Right forelimb (tissue), 1 donor: Measurements from ENCODE around the gene SMPD3.

Source experiments
- DNase-seq: peaks from one replicate; pipeline ENCODE4 v3.0.0-alpha.2; 2018

The SMPD3 gene

DNA sequence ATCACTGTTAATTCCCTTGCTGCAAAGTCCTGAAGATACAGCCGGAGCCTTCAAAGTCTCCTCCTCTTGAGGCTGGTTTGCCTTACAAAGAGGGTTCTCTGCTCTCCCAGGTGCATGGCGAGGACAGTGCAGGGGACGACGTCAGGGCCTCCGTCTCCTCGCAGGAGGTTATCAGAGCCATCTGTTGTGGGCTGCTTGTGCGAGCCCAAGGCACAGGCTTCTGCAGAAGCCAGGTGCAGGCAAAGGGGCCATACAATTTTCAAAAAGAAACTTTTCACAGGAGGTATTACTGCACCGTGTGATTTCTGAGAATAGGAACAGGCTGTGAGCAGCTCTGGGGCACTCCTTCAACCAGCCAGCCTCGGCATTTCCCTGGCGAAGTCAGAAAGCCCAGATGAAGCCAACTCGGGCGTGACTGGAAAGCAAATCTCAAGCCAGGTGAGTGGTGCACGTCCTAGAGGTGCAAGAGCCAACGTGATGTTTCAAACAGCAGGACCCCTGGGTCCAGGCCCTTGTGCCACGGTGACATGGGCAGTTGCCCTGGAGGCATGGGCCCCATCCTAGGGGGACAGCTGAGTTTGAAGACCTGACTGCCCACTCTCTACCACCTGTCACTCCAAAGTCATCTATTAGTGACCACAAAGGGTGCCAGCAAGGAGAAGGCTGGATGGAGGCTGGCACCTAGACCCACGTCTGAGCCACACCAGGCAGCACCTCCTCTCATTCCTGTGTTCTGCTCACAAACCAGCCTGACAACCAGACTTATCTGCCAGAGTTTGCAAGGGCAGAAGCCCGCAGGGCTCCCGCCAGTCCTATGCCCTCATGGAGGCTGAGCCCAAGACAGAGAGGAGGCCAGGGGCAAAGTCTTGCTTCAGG is 68.6 kb downstream of the SMPD3 start:
- no peak for DNase-seq

DNA sequence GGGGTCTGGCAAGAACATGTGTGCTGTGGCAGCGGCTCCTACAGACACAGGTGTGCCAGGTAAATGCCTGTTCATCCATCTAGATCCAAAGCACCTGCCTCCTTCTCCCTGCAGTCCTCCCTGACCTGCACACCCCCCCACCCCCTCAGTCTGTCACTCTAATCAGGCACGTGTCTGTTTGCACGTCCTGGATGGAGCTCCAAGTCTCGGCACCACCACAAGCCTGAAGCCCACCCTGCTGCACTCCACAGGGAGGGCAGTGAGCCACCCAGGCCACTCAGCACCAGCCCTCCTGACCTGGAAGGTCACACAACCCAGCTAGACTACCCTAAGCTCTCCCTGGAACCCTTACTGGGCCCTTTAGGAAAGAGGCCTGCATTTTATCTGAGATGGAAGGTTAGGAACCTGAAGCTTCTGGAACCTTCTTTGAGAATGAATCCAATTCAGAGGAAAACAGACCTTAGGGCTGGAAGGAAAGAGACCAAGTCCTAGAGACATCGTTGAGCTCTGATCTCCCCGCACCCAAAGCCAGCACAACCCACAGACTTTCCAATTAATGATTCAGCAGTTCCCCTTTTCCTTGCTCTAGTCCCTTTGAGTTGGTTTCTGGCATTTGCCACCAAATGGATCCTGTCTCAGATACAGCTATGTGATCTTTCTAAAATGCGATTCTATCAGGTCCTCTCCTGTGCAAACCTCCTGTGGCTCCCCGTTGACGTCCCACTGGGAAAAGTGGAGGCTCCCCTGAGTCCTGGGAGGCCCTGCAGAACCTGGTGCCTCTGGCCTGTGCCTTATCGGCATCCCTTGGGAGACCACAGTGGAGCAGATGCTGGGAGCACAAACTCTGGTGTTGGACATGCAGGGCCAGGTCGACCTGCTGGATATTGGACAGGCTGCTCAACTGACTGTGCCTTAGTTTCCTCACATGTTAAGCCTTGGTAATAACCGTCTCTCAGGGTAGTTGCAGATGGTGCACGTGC is 69.6 kb downstream of the SMPD3 start:
- no peak for DNase-seq

DNA sequence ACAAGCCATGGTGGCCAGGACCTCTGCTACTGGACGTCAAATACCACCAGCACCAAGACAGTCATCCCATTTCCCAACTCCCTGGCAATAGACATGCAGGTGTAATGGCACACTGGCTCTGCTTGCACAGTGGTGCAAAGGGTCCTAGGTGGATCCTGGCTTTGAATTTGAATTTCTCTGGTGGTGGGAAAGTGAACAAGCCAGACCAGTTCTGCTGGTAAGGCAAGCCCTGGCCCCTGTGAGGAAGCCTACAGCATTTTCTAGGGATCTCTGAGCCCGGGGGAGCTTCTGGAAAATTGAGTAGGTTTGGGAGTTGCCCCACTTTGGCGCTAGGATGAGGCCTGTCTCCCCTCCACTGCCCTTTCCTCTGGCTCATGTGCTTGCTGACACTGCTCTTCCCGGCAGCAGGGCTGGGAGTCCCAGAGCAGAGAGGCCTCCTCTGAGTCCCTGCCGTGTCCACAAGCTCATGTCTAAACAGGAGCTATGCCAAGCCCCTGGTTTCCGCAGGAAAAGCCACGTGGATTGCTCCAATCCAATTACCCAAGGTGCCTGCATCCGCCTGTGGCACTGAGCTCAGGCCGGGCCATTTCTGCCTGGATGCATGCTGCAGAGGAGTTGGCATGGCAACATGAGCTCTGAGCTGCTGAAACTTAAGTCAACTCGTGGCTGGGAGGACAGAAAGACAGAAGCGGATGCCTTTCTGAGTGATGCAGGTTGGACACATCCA is 70.5 kb downstream of the SMPD3 start:
- no peak for DNase-seq

DNA sequence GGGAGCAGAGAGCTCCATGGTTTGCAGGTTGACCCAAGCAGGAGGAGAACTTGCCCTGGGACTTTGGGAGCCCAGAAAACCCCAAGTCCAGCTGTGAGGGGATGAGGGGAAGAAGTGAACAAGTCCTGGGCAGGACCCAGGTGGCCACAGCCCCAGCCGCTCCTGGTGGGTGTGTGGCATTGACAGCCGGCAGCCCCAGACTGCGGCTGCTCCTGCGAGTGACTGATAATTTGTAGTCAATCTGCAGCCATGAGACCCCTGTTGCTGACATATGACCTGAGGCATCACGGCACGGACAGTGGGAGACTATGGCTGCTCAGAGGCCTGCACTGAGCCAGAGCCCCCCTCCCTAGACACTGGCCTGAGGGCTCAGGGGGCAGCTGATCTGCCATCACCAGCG is 71.1 kb downstream of the SMPD3 start:
- DNase-seq: no peak

DNA sequence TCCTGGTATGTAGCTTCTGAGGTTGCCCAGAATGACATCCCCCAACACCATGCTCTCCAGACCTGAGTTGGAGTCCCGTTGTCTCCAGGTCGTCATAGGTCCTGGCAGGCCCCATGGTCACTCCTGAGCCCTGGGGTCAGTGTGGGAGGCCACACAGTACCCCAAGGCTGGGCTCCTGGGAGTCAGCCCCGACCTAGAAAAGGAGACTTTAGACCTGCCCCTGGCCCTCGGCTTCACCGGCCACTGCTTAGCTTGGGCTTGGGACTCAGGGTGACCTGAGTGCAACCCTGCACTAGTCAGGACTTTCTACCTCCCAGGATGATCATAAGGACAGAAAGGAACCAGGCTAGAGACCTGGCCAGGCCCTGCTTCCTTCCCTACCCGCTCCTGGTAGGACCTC is 71.7 kb downstream of the SMPD3 start:
- no peak for DNase-seq

DNA sequence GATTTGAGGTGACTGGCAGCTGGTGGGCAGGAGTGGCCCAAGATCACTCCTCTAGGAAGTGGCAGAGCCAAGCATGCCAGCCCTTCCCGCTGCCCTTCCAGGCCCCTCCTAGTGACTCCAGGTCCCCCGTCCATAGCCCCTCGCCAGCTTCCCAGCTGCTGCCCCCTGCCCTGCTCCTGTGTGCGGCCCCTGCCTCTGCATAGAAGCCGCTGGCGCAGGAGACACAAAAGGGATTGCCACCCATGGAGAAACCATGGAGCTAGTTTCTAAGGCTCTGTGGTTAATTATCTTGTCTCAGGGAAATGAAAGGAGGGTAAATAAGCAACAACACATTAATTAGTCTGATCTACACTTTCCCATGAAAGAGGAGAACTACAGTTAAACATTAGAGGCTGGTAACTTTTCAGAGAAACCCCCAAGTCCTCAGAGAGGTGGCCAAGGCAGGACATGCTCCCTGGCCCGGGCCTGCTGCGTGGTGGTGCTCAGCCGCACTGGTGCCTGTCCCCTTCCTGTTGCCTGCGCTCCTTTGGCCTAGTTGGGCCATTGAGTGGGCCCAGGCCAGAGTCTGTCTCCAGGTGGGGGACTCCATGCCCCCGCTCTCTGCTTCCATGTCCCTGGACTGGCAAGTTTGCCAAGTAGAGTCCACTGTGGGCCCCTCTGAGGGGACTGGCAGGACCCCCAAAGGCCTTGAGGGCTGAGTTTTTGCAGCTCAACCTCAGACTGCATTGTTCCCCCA is 72.3 kb downstream of the SMPD3 start:
- no peak for DNase-seq

DNA sequence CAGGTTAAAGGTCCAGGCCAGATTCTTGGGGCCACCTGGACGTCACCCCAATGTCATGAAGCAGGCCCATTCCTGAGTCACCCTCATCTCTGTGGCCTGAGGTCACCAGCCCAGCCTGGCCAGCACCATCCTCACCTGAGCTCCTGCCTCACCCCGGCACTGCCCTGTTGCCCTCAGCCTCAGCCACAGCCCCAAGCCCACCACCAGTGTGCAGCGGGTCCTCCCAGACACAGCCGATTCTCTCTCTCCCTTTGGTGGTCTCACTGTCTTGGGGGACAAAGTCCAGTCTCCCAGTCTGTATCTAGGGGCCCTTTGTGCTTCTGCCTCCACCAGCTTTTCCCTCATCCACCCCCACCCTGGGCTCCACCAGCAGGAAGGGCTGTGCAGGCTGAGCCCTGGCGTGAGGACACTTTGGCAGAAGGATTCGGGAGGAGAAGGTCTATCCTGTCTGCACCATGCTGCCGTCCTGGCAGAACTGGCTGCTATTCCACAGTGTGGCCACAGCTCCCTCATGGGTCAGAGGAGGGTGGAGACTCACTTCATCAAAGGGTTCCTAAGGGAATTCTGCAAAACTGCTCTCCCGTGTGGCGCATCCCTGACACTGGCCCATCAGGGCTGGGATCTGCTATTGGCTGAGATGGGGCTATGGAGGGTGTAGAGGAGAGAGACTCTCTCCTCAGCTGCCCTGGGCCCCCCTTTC is 73.2 kb downstream of the SMPD3 start:
- no peak for DNase-seq

DNA sequence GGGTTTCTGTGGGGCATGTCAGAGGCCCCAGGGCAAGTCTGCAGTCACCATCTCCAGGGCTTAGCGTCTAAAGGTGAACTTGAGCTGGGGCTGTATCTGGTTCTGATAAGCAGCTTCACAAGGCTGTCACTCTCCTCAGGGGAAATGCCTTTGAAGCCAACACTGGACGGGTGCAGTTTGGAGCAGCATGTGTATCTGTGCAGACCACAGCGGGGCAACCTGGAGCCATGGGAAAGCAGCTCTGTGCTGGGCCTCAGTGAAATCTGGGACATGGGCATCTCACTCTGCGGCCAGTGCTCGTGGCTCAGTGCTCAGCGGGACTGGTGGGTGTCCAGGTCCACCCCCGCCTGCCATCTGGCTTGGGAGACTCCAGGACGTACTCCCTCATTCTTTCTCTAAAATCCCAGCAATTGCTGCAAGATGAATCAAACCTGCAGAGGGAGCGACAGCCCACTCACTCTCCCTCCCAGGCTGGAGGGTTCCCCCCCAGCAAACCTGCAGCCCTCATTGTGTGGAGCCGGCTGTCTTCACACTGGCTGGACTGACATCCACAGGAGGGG is 74.0 kb downstream of the SMPD3 start:
- DNase-seq: no peak

DNA sequence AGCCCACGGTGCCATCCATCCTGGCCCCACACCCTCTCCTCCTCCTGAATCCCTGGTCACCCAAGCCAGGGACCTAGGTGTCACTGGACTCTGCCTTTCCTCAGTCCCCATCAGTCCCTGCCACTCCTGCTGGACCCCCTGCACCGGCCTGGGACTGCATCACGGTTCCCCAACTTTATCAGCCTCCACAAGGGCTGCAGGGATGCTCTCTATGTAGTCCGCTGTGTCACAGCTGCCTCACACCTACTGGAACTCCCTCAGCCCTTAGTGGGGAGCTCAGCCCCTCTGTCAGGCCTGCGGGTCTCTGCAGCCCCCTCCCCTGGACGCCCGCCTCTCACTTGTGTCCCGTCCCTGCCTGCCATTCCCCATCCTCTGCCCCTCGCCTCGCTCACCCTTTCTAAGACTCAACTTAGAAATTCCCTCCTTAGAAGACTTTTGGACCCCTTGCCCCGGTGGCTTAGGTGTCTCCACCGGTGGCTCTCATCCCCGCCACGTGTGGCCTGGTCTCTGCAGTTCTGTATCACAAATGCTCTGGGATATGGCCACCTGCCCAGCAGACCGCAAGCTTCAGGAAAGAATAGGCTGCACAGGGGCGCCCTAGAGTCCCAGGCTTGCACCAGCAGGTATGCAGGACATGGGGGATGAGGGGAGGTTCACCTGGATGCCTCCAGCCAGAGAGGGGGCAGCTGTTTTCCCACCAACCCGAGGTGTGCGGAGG is 74.6 kb downstream of the SMPD3 start:
- DNase-seq: no peak

DNA sequence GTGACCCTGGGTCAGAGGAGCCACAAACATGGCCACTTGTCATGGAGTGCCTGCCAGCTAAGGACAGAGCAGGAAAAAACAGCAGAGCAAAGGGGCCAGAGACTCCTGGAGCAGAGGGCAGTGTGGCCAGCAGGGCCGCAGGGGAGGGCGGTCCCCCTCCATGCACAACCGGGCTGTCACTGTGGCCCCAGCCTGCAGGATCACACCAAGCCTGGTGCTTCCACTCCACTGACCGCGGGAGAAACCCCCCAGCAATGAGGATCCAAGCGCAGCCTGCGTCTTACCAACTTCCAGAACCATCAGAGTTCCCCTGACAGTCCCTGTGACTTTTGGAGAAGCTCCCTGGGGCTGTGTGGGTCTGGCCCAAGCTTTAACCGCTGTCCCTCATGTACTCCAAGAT is 75.5 kb downstream of the SMPD3 start:
- no peak for DNase-seq

DNA sequence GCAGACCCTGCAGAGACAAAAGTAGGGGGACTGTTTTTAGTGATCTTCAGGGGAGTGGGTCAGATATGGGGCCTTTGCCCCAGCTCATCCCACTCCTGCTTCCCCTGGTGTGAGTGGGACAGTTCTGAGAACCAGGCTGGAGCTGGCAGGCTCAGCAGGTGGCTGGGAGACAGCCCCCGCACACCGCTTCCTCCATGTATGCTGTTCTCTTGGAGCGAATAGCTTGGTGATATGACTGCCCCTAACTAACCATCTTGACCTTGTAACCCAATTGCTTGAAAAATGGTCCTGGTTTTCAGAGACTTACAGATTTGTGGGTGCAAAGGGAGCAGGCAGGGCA is 76.0 kb downstream of the SMPD3 start:
- DNase-seq: no peak

DNA sequence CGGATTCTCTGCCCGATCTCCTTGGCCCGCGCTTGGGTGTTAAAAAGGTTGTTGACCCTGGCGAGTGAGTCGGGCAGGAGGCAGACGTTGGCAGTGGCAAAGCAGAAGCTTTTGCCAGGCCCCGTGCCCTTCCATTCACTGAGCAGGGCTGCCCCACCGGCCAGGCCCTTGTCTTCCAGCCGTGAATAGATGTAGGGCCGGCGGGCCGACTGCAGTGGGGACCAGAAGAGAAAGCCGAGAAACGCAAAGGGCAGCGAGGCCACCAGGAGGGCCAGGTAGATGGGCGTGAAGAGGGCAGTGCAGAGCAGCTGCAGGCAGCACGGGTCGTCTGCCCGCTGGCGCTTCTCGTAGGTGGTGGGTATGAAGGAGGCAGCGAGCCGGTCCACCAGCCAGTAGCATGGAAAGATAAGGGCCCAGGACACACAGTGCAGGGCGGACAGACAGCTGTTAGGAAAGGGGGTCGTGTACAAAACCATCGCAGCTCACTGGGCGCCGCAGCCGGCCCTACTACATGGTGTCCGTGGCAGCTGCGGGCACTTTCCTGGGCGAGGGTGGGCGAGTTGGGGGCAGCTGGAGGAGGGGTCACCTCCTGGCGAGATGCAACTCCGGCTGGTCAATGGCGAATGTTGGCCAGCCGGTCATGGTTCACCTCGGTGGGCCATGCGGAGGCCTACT is 76.5 kb downstream of the SMPD3 start:
- no peak for DNase-seq

DNA sequence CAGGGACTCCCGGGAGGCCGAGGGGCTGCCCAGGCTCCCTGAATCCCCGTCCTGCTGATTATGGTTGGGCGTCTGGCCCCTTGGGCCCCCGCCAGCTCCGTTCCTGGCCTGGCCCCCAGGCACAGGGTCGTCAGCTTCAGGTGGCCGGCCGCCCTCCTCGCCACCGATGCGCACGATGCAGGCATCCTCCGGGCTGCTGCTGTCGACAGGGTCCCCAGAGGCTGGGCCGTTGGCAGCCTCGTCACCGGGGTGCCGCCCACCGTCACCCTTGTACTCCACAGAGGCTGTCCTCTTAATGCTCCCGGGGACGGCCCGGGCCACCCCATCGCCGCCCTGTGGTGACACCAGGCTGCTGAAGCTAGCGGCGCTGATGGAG is 77.0 kb downstream of the SMPD3 start:
- DNase-seq: no peak

DNA sequence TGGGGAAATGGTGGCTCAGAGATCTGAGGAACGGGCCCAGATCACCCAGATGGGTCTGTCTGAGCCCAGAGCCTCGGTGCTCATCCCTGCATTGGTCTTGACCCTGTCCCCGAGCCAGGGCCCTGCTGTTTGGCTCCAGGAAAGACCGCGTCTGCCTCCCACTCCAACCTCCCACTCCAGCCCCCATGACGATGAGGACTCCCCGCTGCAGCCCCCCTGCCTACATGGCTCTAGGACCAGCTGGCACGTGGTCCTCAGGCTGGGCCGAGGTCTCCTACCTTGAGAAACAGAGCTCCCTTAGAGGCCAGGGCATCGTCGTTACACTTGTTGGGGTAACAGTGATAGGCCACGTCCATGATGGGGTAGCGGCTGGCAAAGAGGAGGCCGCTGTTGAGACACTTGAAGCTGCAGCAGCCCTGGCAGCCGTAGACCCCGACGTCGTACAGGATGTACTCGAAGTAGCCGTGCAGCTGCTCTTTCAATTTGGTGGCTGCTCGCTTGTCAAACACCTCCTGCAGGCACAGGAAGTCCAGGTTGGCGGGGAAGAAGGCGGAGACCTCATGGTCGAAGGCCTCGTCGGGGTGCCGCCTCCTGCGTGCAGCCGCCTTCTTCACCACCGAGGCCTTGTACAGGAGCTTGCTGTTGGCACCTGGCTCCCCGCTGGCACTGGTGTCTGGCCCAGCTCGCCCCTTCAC is 77.6 kb downstream of the SMPD3 start:
- DNase-seq: no peak

DNA sequence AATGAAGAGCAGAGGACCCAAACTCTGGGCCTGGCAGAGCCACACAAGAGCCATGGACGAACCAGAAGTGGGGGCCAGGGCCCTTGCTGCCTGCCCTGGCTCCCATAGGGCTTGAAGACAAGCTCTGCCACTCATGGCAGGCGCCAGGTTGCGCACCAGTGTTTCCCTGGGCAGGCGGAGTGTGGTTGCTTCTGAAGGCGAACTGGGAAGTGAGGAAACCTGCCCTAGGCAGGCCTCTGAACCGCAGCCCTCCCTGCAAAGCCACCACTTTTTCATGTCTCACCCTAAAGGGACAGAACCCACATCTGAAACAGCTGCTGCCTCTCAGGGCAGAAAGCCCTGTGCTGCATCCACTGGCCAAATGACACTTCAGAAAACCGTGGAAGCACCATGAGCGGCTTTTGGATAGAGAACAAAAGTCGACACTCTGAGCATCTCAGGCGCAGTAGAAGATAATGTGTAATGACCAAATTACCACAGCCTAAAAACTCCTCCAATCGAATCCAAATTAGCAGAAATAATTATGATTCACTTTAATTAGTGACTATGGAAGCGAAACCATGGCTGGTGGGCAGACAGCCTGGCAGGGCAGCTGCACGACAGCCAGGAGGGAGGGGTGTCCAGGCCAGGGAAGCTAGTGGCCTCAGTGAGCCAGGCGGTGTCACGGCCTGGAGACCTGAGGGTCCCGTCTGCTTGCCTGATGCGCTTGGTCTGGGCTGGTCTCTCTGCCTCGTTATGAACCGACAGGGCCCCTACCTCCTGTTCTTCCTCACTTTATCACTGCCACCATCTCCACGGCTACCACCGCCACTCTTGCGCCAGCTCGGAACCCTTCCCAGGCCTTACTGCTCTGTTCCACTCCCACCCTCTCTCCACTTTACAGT is 78.4 kb downstream of the SMPD3 start:
- no peak for DNase-seq

DNA sequence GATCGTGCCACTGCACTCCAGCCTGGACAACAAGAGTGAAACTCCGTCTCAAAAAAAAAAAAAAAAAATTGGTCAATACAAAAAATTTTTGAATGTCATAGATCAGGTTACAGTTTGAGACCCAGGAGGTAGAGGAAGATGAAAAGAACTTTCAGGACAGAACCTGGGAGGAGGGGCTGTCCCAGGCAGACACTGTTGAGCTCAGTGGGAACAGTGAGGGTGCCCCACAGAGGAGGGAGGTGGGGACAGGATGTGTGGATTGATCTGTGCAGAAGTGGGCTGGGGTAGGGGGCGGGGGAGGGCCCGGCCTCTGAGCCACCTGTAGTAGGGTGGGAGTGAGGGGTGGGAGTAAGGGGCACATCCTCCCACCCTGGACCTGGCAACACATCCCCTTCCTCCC is 79.1 kb downstream of the SMPD3 start:
- no peak for DNase-seq

DNA sequence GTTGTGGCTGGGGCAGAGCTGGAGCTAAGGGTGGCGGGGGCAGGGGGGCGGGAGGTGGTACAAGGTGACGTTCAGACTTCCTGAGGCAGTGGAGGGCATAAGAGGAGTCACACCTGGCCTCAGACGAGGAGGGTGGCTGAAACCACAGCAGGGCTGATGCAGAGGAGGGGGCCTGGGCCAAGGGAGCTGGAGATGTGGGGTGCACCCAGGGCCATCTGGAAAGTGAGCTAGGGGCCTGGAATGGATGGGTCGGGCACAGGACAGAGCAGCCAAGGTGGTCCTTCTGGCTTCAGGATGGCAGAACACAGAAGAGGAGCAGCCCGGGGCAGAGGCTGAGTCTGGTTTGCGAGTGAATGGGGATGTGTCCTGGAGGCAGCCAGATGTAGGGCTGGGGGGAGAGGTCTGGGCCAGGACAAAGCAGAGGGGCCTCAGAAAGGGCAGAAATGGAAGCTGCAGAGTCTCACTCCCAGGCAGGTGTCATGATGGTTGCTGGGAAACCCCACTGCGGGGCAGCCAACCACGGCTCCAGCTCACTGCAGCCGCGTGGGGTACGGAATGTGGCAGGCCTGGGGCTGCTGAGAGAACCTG is 79.9 kb downstream of the SMPD3 start:
- DNase-seq: no peak

DNA sequence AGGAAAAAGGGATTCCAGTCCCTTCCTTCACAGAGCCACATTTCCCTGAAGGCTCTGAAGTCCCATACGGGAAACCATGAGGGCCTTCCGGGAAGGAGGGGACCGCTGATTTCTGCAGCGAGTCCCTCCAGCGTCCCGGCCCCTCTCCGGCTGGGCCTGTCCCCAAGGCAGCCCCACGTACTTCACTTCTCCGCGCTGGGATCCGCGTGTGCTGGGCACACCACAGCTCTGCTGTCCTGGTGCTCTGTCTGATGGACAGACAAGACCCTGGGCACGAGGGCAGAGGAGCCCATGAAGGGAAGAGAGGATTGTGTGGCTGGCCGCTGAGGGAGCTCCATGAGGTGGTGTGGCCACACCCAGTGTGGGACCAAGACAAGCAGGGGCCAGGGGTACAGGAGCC is 80.4 kb downstream of the SMPD3 start:
- DNase-seq: no peak
